HG03460 (cell line): ENCODE measurements around the gene SYS1.

ENCODE experiments used
- ATAC-seq: cut with Tn5 transposase; IDR thresholded peaks from one replicate; pipeline ENCODE4 v1.9.1; 2021; ENCODE audit not compliant: unreplicated experiment

SYS1 gene

GRCh38 chr20:45378191-45378590, 15.2 kb downstream of the SYS1 start, which contains the start of gene TP53TG5:
TSS of gene TP53TG5 (minus strand) at chr20:45378325. CDS start at chr20:45378236, 89 bp downstream.
- no peak for ATAC-seq

- ATAC-seq = no peak
Measured at GRCh38 chr20:45387274-45387673, 24.3 kb downstream of the SYS1 start.

- no peak for ATAC-seq
Measured at GRCh38 chr20:45390931-45391330, 28.0 kb downstream of the SYS1 start.

GRCh38 chr20:45391559-45391958, 28.6 kb downstream of the SYS1 start:
- no peak for ATAC-seq

- no peak for ATAC-seq
Measured at GRCh38 chr20:45392733-45393132, 29.8 kb downstream of the SYS1 start.

GRCh38 chr20:45394221-45395113, 31.5 kb downstream of the SYS1 start:
- no peak for ATAC-seq

GRCh38 chr20:45395114-45395415, 32.1 kb downstream of the SYS1 start:
- no peak for ATAC-seq

GRCh38 chr20:45399018-45399417, 36.1 kb downstream of the SYS1 start:
- no peak for ATAC-seq

- ATAC-seq = no peak
Measured at GRCh38 chr20:45400346-45401031, 37.5 kb downstream of the SYS1 start.

- ATAC-seq = no peak
Measured at GRCh38 chr20:45402946-45403345, 40.0 kb downstream of the SYS1 start.

- ATAC-seq = no peak
Measured at GRCh38 chr20:45404438-45404837, 41.5 kb downstream of the SYS1 start.

GRCh38 chr20:45405571-45406259, 42.8 kb downstream of the SYS1 start:
- no peak for ATAC-seq

- ATAC-seq = no peak
Measured at GRCh38 chr20:45406260-45407066, 43.5 kb downstream of the SYS1 start.

- ATAC-seq = no peak
Measured at GRCh38 chr20:45407067-45407745, 44.2 kb downstream of the SYS1 start.

GRCh38 chr20:45407783-45408645, 45.1 kb downstream of the SYS1 start, which contains the start of gene DBNDD2:
TSS of gene DBNDD2 (plus strand) at chr20:45408289. CDS start at chr20:45408468, 179 bp downstream.
- no peak for ATAC-seq

GRCh38 chr20:45408646-45409213, 45.8 kb downstream of the SYS1 start:
- ATAC-seq = no peak

GRCh38 chr20:45409521-45410272, 46.7 kb downstream of the SYS1 start:
- no peak for ATAC-seq

- ATAC-seq = no peak
Measured at GRCh38 chr20:45410887-45411286, 47.9 kb downstream of the SYS1 start.
